Measurements from ENCODE around the gene SLC44A1. TPM values are rescaled to one million over a fixed set of nuclear protein-coding genes. Genes with fewer than 3 reads are reported as not detected.

The SLC44A1 gene
- polyA plus RNA-seq, 1 of the 3 experiments (the other 2 are of a cell fraction): 4.5 TPM

DNA sequence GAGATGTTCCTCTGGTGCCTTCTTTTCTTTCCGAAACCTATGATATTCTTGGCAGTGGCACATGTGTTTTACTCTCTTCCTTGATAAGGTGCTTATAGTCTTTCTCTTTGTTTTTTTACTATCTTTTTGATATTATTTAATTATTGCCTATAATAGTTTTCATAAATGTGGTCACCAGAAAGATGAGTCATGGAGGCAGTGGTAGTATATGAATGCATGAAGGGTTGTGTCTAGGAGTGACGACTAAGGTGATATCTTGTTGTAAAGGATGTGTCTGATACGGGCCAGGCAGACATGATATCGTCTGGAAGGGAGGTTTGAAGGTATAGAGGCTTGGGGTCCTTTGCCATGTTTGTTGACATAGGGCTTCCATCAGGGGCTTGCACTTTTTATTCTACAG is 36.8 kb downstream of the SLC44A1 start (continued):
- TF ChIP-seq NRF1 (IDR thresholded peaks at IDR 0.05; ENCODE audit: low read depth, low read length) (no peak), EP300 (IDR thresholded peaks at IDR 0.05; ENCODE audit: borderline replicate concordance in 1 of 2, low read depth in 1 of 2, low read length in 1 of 2) (no peak)

- no peak for TF ChIP-seq EZH2phosphoT487 (IDR thresholded peaks at IDR 0.05; ENCODE audit: borderline replicate concordance, low read depth)
- no peak for TF ChIP-seq MEF2A (IDR thresholded peaks at IDR 0.05; ENCODE audit: borderline replicate concordance, low read depth)
- no peak for TF ChIP-seq FOXM1 (IDR thresholded peaks at IDR 0.05; ENCODE audit: low read depth)
- no peak for TF ChIP-seq YY1 (IDR thresholded peaks at IDR 0.05; ENCODE audit: low read depth)
- TF ChIP-seq USF2 (IDR thresholded peaks at IDR 0.05; ENCODE audit: borderline replicate concordance, low read depth, low read length): no peak
- no peak for TF ChIP-seq FOXJ3 (CRISPR knock-in tag; IDR thresholded peaks at IDR 0.05)
- no peak for TF ChIP-seq GATA2 (CRISPR knock-in tag; IDR thresholded peaks at IDR 0.05)
- TF ChIP-seq FOSL2 (IDR thresholded peaks at IDR 0.05; ENCODE audit: borderline replicate concordance, low read depth): no peak
- no peak for TF ChIP-seq RXRA (IDR thresholded peaks at IDR 0.05; ENCODE audit: borderline replicate concordance, low read depth)
- no peak for TF ChIP-seq PBX3 (IDR thresholded peaks at IDR 0.05)
- no peak for TF ChIP-seq POLR2AphosphoS5 (IDR thresholded peaks at IDR 0.05; ENCODE audit: low read depth, low read length)
- no peak for TF ChIP-seq RFX5 (IDR thresholded peaks at IDR 0.05; ENCODE audit: low read length)
- no peak for TF ChIP-seq CHD2 (IDR thresholded peaks at IDR 0.05; ENCODE audit: low read length, partially characterized antibody)
- no peak for TF ChIP-seq TEAD4 (IDR thresholded peaks at IDR 0.05; ENCODE audit: borderline replicate concordance, insufficient read depth)
- TF ChIP-seq EP300 (IDR thresholded peaks at IDR 0.05; ENCODE audit: borderline replicate concordance in 1 of 2, low read depth in 1 of 2, low read length in 1 of 2): no peak
- TF ChIP-seq IRF3 (IDR thresholded peaks at IDR 0.05; ENCODE audit: low read depth, low read length): no peak
- no peak for TF ChIP-seq SMC3 (IDR thresholded peaks at IDR 0.05; ENCODE audit: low read depth, low read length)
- no peak for TF ChIP-seq REST (IDR thresholded peaks at IDR 0.05; ENCODE audit: low read depth, low read length)
- TF ChIP-seq MAX (IDR thresholded peaks at IDR 0.05; ENCODE audit: low read depth): no peak
- TF ChIP-seq RAD21 (IDR thresholded peaks at IDR 0.05; ENCODE audit: low read length): no peak
- H3K4me3 ChIP-seq (ENCODE audit: low read depth in 2 of 2, low read length in 1 of 2): no peak overlapping the region
- ChIA-PET POLR2A (interaction anchor here (0.6 kb wide), 1 partner anchor 38 kb away, joined by 4 read pairs; no protein-coding TSS in a partner anchor), CTCF (interaction anchor here (1.5 kb wide), 1 partner anchor 15 kb away, joined by 4 read pairs; no protein-coding TSS in a partner anchor)
- H3K36me3 ChIP-seq (replicated peaks in 1 of 2; ENCODE audit: control insufficient read depth in 1 of 2, insufficient read depth in 2 of 2, low read length in 1 of 2): no peaks in the 10 kb centered on the region
- no peak overlapping the region for H3K9ac ChIP-seq
- H3K79me2 ChIP-seq (ENCODE audit: insufficient read depth): no peaks in the 10 kb centered on the region
- H3K4me1 ChIP-seq (ENCODE audit: control insufficient read depth in 1 of 2, insufficient read depth in 2 of 2, low read depth in 1 of 2, low read length in 1 of 2): no peaks in the 10 kb centered on the region
- H3K4me2 ChIP-seq: no peak overlapping the region
- WGBS (ENCODE audit: low lambda C conversion rate): 94% methylated on average over 1 of the region's 1 CpG
- H3K27me3 ChIP-seq (ENCODE audit: insufficient read depth): no peaks in the 10 kb centered on the region
- DNase-seq: no peak
- no peaks in the 10 kb centered on the region for H3K9me2 ChIP-seq
- H2AFZ ChIP-seq (ENCODE audit: low read depth): no peak overlapping the region
- no peaks in the 10 kb centered on the region for H3K9me3 ChIP-seq
- no peak overlapping the region for H3K27ac ChIP-seq (ENCODE audit: low read depth in 2 of 2, low read length in 1 of 2)
- no peaks in the 10 kb centered on the region for H4K20me1 ChIP-seq (ENCODE audit: insufficient read depth)
- no peaks in the 10 kb centered on the region for H3F3A ChIP-seq (replicated peaks; ENCODE audit: insufficient read depth)
Measured at GRCh38 chr9:105281926-105282325, 37.5 kb downstream of the SLC44A1 start.
